ENCODE results near the gene UMAD1. TPM values are rescaled to one million over a fixed set of nuclear protein-coding genes. Genes with fewer than 3 reads are reported as not detected.

Gene UMAD1
- total RNA-seq, 4 donors from 2014 or later = 15.2 to 28.2 (median 18.7) TPM

GRCh38 chr7:7682861-7683260 lies 42.3 kb downstream of the UMAD1 start:
- H3K4me1 ChIP-seq = peaks cover 0 to 8% (median 0%) of the 10 kb centered on the region in 4 donors
- no peaks in the 10 kb centered on the region for H3K9me3 ChIP-seq
- H3K4me3 ChIP-seq = no peak overlapping the region
- DNase-seq = no peak
- no peak overlapping the region for H3K27ac ChIP-seq
- no peaks in the 10 kb centered on the region for H3K36me3 ChIP-seq
- no peak for TF ChIP-seq POLR2A (IDR thresholded peaks at IDR 0.05)
- TF ChIP-seq, protein P1, sequence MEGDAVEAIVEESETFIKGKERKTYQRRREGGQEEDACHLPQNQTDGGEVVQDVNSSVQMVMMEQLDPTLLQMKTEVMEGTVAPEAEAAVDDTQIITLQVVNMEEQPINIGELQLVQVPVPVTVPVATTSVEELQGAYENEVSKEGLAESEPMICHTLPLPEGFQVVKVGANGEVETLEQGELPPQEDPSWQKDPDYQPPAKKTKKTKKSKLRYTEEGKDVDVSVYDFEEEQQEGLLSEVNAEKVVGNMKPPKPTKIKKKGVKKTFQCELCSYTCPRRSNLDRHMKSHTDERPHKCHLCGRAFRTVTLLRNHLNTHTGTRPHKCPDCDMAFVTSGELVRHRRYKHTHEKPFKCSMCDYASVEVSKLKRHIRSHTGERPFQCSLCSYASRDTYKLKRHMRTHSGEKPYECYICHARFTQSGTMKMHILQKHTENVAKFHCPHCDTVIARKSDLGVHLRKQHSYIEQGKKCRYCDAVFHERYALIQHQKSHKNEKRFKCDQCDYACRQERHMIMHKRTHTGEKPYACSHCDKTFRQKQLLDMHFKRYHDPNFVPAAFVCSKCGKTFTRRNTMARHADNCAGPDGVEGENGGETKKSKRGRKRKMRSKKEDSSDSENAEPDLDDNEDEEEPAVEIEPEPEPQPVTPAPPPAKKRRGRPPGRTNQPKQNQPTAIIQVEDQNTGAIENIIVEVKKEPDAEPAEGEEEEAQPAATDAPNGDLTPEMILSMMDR (IDR thresholded peaks at IDR 0.05) = no peak
- H3K27me3 ChIP-seq = no peaks in the 10 kb centered on the region

DNA sequence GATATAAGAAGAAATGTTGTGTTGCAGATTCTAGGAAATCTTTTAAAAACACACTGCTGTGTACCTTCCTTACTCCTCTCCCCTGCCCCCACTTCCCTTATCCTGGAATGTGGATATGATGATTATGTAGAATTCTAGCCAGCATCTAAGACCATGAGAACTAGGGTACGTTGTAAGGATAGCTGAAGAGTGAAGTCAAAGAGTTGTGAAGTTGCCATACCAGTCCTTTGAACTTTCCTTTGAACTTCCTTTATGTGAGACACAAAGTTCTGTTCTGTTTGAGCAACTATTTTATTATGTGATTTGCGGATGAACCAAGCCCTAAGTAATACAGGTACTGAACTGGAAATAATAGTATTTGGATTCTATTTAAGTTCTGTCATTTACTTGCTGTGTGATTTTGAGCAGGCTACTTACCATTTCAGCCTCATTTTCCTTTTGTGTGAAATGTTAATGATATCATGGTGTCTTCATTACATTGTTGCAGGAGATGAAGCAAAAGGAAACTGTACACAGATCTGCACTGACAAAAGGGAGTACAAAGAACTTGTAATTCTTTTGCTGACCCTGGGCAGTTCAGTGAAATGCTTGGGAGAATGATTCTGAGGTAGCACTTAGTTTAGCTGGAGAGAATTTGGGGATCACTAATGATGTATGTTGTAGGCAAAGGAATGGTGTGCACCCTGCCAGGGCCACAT lies 46.4 kb downstream of the UMAD1 start:
- TF ChIP-seq POLR2A (IDR thresholded peaks at IDR 0.05) = no peak
- TF ChIP-seq, protein P1 (IDR thresholded peaks at IDR 0.05) = no peak
- no peaks in the 10 kb centered on the region for H3K27me3 ChIP-seq
- H3K9me3 ChIP-seq = no peaks in the 10 kb centered on the region
- no peaks in the 10 kb centered on the region for H3K4me1 ChIP-seq
- H3K36me3 ChIP-seq = no peaks in the 10 kb centered on the region
- no peak for DNase-seq
- no peak overlapping the region for H3K27ac ChIP-seq
- H3K4me3 ChIP-seq = no peak overlapping the region

GRCh38 chr7:7687800-7688199 lies 47.2 kb downstream of the UMAD1 start:
- no peaks in the 10 kb centered on the region for H3K4me1 ChIP-seq
- H3K27ac ChIP-seq = no peak overlapping the region
- DNase-seq = no peak
- H3K9me3 ChIP-seq = no peaks in the 10 kb centered on the region
- H3K27me3 ChIP-seq = no peaks in the 10 kb centered on the region
- H3K4me3 ChIP-seq = no peak overlapping the region
- no peaks in the 10 kb centered on the region for H3K36me3 ChIP-seq
- no peak for TF ChIP-seq POLR2A (IDR thresholded peaks at IDR 0.05)
- TF ChIP-seq, protein P1 (IDR thresholded peaks at IDR 0.05) = no peak

DNA sequence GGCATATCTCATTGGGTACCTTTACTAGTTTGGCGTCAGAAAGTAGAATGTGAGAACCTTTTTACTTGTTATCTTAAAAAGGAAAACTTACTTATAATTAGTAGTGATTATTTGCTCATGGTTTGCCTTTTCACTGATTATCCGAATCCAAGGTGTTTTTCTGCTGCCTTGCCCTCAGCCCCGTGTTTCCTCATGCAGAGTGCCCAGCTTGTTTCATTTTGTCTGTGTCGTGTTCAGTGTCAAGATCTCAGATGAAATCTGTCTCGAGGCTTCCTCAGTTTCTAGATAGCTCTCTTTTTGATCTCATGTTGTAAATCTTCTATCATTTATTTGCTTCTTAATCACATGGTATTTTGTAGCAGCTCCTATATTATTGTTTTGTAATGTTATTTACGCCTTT lies 47.8 kb downstream of the UMAD1 start:
- Histone ChIP-seq H3K4me3 (no peak overlapping the region), H3K4me1 (no peaks in the 10 kb centered on the region), H3K9me3 (no peaks in the 10 kb centered on the region), H3K36me3 (no peaks in the 10 kb centered on the region), H3K27me3 (no peaks in the 10 kb centered on the region), H3K27ac (no peak overlapping the region)
- DNase-seq = no peak
- TF ChIP-seq POLR2A (IDR thresholded peaks at IDR 0.05) = no peak
- TF ChIP-seq, protein P1 (IDR thresholded peaks at IDR 0.05) = no peak

GRCh38 chr7:7688956-7689355 lies 48.4 kb downstream of the UMAD1 start:
- Histone ChIP-seq H3K27me3 (no peaks in the 10 kb centered on the region), H3K27ac (no peak overlapping the region), H3K36me3 (no peaks in the 10 kb centered on the region), H3K4me1 (no peaks in the 10 kb centered on the region), H3K9me3 (no peaks in the 10 kb centered on the region), H3K4me3 (no peak overlapping the region)
- no peak for DNase-seq
- TF ChIP-seq, protein P1 (IDR thresholded peaks at IDR 0.05) = no peak

- no peaks in the 10 kb centered on the region for H3K4me1 ChIP-seq
- TF ChIP-seq, protein P1 (IDR thresholded peaks at IDR 0.05) = no peak
- TF ChIP-seq POLR2A (IDR thresholded peaks at IDR 0.05) = no peak
- DNase-seq = no peak
- H3K27me3 ChIP-seq = no peaks in the 10 kb centered on the region
- no peak overlapping the region for H3K27ac ChIP-seq
- no peaks in the 10 kb centered on the region for H3K9me3 ChIP-seq
- no peaks in the 10 kb centered on the region for H3K36me3 ChIP-seq
- H3K4me3 ChIP-seq = no peak overlapping the region
Measured at GRCh38 chr7:7693881-7694280, 53.3 kb downstream of the UMAD1 start.

All from Peyer's patch (tissue), 4 donors.